Erythroblast (primary cell): Measurements from ENCODE around the gene GPR176.

Source experiments
- GATA1 ChIP-seq: IDR thresholded peaks from 2 replicates; pipeline ENCODE4 v1.6.1; 2011; ENCODE audit warnings: low read depth, mild to moderate bottlenecking, control low read depth, low read length, moderate library complexity
- POLR2A ChIP-seq: IDR thresholded peaks from 2 replicates; pipeline ENCODE4 v1.6.1; 2011; ENCODE audit warnings: mild to moderate bottlenecking, low read length

DNA sequence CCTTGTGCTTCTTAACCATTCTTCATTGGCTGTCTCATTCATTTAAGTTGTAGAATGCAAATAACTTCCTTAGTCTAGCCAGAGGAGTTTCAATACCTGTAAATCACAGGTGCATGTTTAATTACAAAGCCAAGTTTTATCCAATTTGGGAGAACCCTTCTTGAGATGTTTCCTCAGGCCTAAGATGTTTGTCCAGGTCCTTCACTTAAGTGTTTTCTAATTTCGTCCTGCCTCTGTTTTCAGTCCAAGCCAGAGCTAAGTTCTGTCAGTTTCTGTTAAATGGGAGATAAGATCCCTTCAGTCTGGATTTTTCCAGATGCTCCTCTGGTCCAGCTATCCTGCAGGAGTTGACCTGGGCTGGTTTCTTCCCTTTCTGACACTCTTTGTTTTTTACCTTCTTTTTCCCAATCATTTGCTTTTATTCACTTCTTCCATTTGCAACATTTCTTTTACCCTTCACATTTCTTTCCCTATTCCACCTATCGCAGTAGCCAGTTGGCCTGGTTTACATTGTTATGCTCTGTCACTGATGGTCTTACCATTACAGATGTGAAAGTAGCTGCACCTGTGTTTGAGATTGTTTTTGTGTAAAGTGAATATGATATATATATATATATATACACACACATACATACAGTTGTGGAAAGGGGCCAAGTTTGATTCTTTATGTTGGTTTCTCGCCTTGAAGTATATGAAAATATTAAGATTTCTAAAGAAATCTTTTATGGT lies 48.4 kb upstream of the GPR176 start:
- TF ChIP-seq POLR2A (no peak), GATA1 (no peak)
